HepG2 (cell line): ENCODE data around the gene NDUFA8. TPM values are rescaled to one million over a fixed set of nuclear protein-coding genes. Genes with fewer than 3 reads are reported as not detected.
A peak's percentile ranks its signal among the peaks of the same experiment; 100 is the strongest.

Experiments
- ESRRA ChIP-seq: sonication (generic); formaldehyde crosslinking; IDR thresholded peaks from 2 replicates; pipeline ENCODE4 v1.5.1; 2020; ENCODE audit warnings: mild to moderate bottlenecking, low read depth, missing genetic modification reagents
- HNF4A ChIP-seq: sonication (generic); formaldehyde crosslinking; IDR thresholded peaks from 2 replicates; pipeline ENCODE4 v1.4.0; 2020; ENCODE audit warnings: missing genetic modification reagents
- NFATC3 ChIP-seq: sonication (generic); formaldehyde crosslinking; IDR thresholded peaks from 2 replicates; pipeline ENCODE4 v1.5.1; 2020; ENCODE audit warnings: mild to moderate bottlenecking, missing genetic modification reagents
- NFKBIZ ChIP-seq: IDR thresholded peaks from 2 replicates; pipeline ENCODE4 v1.6.1; 2018; ENCODE audit warnings: missing genetic modification reagents, missing compliant biosample characterization
- PAXIP1 ChIP-seq: sonication (generic); formaldehyde crosslinking; conservative IDR thresholded peaks from 2 replicates; pipeline ENCODE4 v1.4.0; 2020; ENCODE audit warnings: mild to moderate bottlenecking, missing genetic modification reagents, moderate library complexity
- PRPF4 ChIP-seq: fragments of 200-400 bp; formaldehyde crosslinking; IDR thresholded peaks from 2 replicates; pipeline ENCODE4 v1.6.1; 2016; ENCODE audit warnings: low read length, low read depth; ENCODE audit not compliant: poor library complexity, severe bottlenecking
- RBM22 ChIP-seq: fragments of 200-400 bp; formaldehyde crosslinking; optimal IDR thresholded peaks from 2 replicates; pipeline ENCODE3; 2017; ENCODE audit warnings: mild to moderate bottlenecking, low read length, moderate library complexity
- RNF219 ChIP-seq: sonication (generic); formaldehyde crosslinking; IDR thresholded peaks from 2 replicates; pipeline ENCODE4 v1.5.0; 2020; ENCODE audit warnings: mild to moderate bottlenecking, missing genetic modification reagents
- SALL1 ChIP-seq: sonication (generic); formaldehyde crosslinking; IDR thresholded peaks from 2 replicates; pipeline ENCODE4 v1.8.0; 2022; ENCODE audit warnings: mild to moderate bottlenecking, missing genetic modification reagents
- ZMYM4 ChIP-seq: sonication (generic); formaldehyde crosslinking; IDR thresholded peaks from 2 replicates; pipeline ENCODE4 v1.8.1; 2023; ENCODE audit warnings: mild to moderate bottlenecking, missing genetic modification reagents
- ZNF383 ChIP-seq: sonication (generic); formaldehyde crosslinking; IDR thresholded peaks from 2 replicates; pipeline ENCODE4 v1.4.0; 2020; ENCODE audit warnings: missing genetic modification reagents, mild to moderate bottlenecking, borderline replicate concordance
- ZNF839 ChIP-seq: sonication (generic); formaldehyde crosslinking; IDR thresholded peaks from 2 replicates; pipeline ENCODE4 v1.4.0; 2020; ENCODE audit warnings: missing genetic modification reagents, mild to moderate bottlenecking, borderline replicate concordance
- polyA plus RNA-seq, 8 experiments: library from polyadenylated mRNA; depleted of rRNA in 3 of 8; stranded (reverse) in 7 of 8; unstranded in 1 of 8; fragments of >200 nt; fragmentation: Illumina TruSeq in 4 of 8; extraction: Trizol in 4 of 8; gene quantifications; 2 replicates each; pipeline versions ENCODE4 v1.2.1 to v1.2.3, GENCODE V29; 2011 to 2016; ENCODE audit warnings: low read depth in 4 of 8, missing spikeins in 1 of 8, mixed read lengths in 1 of 8; ENCODE audit not compliant: insufficient read depth in 1 of 8
- total RNA-seq, 5 experiments: library from RNA; depleted of rRNA; stranded (reverse); fragments of >200 nt; fragmentation: Illumina TruSeq; extraction: Trizol; gene quantifications; 2 replicates each; pipeline ENCODE4 v1.2.3, GENCODE V29; 2016; ENCODE audit warnings: low read depth in 1 of 5
- TF ChIP-seq, protein P1 (sequence below): IDR thresholded peaks from 2 replicates; pipeline ENCODE4 v1.4.0; 2020; ENCODE audit warnings: mild to moderate bottlenecking, missing genetic modification reagents
- TF ChIP-seq, protein P2 (sequence below): sonication (generic); formaldehyde crosslinking; IDR thresholded peaks from 2 replicates; pipeline ENCODE4 v1.4.0; 2020; ENCODE audit warnings: low read depth, mild to moderate bottlenecking, missing genetic modification reagents
- TF ChIP-seq, protein P3 (sequence below): sonication (generic); formaldehyde crosslinking; IDR thresholded peaks from 2 replicates; pipeline ENCODE4 v1.4.0; 2020; ENCODE audit warnings: missing genetic modification reagents, mild to moderate bottlenecking, borderline replicate concordance
- TF ChIP-seq, protein P4 (sequence below): sonication (generic); formaldehyde crosslinking; IDR thresholded peaks from 2 replicates; pipeline ENCODE4 v1.4.0; 2020; ENCODE audit warnings: missing genetic modification reagents

Gene NDUFA8
- total and polyA plus RNA-seq, 2 of the 13 experiments (the other 11 are each of a cell fraction or from before 2014, with no cell fraction given) = 68.6 to 71.7 TPM

DNA sequence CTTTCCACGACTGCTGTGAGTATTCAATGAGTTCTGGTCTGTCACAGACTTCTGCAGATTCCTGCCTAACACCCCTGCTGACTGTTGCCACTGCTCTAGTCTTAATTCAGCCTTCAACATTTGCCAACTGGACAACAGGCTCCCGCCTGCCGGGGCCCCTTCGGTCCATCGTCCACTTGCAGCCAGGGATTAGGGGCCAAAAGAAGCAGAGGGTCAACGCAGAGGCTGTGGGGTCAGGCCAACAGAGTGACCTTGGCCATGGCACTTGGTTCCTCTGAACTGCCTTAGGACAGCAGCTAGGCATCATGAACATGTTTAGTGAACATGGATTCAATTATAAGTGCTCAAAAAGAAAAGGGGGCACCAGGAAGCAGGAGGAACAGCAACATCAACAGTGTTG is 28.8 kb upstream of the NDUFA8 start (continued):
- TF ChIP-seq, protein P1, sequence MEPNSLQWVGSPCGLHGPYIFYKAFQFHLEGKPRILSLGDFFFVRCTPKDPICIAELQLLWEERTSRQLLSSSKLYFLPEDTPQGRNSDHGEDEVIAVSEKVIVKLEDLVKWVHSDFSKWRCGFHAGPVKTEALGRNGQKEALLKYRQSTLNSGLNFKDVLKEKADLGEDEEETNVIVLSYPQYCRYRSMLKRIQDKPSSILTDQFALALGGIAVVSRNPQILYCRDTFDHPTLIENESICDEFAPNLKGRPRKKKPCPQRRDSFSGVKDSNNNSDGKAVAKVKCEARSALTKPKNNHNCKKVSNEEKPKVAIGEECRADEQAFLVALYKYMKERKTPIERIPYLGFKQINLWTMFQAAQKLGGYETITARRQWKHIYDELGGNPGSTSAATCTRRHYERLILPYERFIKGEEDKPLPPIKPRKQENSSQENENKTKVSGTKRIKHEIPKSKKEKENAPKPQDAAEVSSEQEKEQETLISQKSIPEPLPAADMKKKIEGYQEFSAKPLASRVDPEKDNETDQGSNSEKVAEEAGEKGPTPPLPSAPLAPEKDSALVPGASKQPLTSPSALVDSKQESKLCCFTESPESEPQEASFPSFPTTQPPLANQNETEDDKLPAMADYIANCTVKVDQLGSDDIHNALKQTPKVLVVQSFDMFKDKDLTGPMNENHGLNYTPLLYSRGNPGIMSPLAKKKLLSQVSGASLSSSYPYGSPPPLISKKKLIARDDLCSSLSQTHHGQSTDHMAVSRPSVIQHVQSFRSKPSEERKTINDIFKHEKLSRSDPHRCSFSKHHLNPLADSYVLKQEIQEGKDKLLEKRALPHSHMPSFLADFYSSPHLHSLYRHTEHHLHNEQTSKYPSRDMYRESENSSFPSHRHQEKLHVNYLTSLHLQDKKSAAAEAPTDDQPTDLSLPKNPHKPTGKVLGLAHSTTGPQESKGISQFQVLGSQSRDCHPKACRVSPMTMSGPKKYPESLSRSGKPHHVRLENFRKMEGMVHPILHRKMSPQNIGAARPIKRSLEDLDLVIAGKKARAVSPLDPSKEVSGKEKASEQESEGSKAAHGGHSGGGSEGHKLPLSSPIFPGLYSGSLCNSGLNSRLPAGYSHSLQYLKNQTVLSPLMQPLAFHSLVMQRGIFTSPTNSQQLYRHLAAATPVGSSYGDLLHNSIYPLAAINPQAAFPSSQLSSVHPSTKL (CRISPR knock-in tag) = peak; percentile 61
- TF ChIP-seq, protein P2, sequence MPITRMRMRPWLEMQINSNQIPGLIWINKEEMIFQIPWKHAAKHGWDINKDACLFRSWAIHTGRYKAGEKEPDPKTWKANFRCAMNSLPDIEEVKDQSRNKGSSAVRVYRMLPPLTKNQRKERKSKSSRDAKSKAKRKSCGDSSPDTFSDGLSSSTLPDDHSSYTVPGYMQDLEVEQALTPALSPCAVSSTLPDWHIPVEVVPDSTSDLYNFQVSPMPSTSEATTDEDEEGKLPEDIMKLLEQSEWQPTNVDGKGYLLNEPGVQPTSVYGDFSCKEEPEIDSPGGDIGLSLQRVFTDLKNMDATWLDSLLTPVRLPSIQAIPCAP (CRISPR knock-in tag) = no peak
- TF ChIP-seq PRPF4 = no peak
- TF ChIP-seq, protein P3, sequence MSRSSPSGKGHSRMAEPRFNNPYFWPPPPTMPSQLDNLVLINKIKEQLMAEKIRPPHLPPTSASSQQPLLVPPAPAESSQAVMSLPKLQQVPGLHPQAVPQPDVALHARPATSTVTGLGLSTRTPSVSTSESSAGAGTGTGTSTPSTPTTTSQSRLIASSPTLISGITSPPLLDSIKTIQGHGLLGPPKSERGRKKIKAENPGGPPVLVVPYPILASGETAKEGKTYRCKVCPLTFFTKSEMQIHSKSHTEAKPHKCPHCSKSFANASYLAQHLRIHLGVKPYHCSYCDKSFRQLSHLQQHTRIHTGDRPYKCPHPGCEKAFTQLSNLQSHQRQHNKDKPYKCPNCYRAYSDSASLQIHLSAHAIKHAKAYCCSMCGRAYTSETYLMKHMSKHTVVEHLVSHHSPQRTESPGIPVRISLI = no peak
- TF ChIP-seq ZMYM4 (CRISPR knock-in tag) = peak; percentile 59; the same call in 1 of the 2 replicates
- TF ChIP-seq NFATC3 = no peak
- TF ChIP-seq SALL1 (CRISPR knock-in tag) = peak; percentile 60; the same call in 1 of the 2 replicates
- TF ChIP-seq PAXIP1 = peak; percentile 75
- peak; percentile 36; the same call in 1 of the 2 replicates for TF ChIP-seq ESRRA (CRISPR knock-in tag)
- TF ChIP-seq RBM22 = no peak
- TF ChIP-seq HNF4A = peak; percentile 92
- TF ChIP-seq ZNF839 (CRISPR knock-in tag) = no peak
- TF ChIP-seq, protein P4, sequence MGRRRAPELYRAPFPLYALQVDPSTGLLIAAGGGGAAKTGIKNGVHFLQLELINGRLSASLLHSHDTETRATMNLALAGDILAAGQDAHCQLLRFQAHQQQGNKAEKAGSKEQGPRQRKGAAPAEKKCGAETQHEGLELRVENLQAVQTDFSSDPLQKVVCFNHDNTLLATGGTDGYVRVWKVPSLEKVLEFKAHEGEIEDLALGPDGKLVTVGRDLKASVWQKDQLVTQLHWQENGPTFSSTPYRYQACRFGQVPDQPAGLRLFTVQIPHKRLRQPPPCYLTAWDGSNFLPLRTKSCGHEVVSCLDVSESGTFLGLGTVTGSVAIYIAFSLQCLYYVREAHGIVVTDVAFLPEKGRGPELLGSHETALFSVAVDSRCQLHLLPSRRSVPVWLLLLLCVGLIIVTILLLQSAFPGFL (CRISPR knock-in tag) = no peak
- TF ChIP-seq RNF219 = no peak
- no peak for TF ChIP-seq ZNF383
- no peak for TF ChIP-seq NFKBIZ (CRISPR knock-in tag)
